Measurements from ENCODE around the gene RAB3IP.
"Not testable (repeated sequence)": the region's sequence is repeated elsewhere in the genome, so short reads cannot be mapped to it uniquely, and the experiment has no call there.

DNA sequence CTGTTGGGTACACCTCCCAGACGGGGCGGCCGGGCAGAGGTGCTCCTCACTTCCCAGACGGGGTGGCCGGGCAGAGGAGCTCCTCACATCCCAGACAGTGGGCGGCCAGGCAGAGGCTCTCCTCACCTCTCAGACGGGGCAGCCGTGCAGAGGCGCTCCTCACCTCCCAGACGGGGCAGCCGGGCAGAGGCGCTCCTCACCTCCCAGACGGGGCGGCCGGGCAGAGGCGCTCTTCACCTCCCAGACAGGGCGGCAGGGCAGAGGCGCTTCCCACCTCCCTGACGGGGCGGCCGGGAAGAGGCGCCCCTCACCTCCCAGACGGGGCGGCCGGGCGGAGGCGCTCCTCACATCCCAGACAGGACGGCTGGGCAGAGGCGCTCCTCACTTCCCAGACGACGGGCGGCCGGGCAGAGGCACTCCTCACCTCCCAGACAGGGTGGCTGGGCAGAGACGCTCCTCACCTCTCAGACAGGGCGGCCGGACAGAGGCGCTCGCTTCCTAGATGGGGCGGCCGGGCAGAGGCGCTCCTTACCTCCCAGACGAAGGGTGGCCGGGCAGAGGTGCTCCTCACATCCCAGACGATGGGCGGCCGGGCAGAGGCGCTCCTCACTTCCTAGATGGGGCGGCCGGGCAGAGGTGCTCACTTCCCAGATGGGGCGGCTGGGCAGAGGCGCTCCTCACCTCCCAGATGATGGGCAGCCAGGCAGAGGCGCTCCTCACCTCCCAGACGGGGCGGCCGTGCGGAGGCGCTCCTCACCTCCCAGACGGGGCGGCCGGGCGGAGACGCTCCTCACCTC is 68.6 kb downstream of the RAB3IP start:
- not testable (repeated sequence) for TF ChIP-seq POLR2A, POLR2AphosphoS5 (IDR thresholded peaks at IDR 0.05; ENCODE audit: low read depth, low read length)

All from GM12891 (cell line).